T-helper 9 cell (primary cell): ENCODE measurements around the gene NOP9.
A peak's percentile ranks its signal among the peaks of the same experiment; 100 is the strongest.

ENCODE experiments used
- DNase-seq: peaks from one replicate; pipeline ENCODE4 v3.0.0-alpha.2; 2020
- total RNA-seq, 2 donors: gene quantifications; one replicate each; lab custom pipeline; 2026; lab: John Stamatoyannopoulos, UW

NOP9 gene
- total RNA-seq = 75.3 to 90.4 reads per million in 2 donors

DNA sequence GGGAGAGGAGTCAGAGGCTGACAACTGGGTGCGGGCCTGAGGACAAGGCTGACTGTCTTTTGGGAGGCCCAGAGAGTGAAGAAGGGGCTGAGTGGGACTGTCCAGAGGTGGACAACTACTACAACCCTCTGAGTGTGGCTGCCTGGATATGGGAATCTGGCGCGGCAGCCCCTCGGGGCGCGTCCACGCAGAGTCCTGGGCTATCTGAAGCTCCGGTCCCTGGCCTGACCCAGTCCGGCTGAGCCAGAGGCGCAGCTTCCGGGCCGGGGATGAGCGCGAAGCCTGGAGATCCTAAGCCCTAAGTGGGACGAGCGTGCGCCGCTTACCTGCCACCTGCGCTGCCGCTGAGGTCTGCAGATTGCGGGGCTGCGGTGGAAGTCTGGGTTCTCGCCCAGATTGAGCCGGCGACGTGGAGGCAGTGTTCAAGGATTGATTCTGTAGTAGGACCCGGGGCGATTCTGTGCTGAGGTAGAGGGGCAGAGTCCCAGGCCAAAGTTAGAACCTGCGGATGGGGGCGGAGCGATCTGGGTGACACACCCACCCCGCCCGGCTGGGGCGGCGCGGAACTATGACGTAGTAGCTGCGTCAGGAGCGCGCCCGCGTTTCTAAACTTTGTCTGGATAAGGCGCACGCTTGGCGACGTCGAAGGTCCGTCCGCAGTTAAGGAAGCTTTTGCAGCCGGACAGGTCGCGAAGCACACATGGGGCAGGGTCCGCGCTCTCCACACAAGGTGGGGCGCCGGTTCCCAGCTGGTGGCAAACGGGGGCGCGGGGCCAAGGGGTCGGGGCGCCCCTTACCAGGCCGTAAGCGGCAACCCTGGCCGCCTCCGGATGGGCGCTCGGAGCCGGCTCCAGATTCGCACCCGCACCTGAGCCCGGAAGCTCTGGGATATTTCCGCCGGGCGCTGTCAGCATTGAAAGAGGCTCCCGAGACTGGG is at the start of gene NOP9, which contains the start of gene DHRS1:
Gene NOP9 (plus strand): TSS at position 596 of the 937 bp plus-strand sequence. CDS start 105 bp downstream, at position 701.
Gene DHRS1 (minus strand): TSS at position 526 of the 937 bp plus-strand sequence. CDS start 674 bp downstream, outside the sequence.
- DNase-seq = peak; percentile 95

GRCh38 chr14:24250354-24250753 is 49.3 kb upstream of the NOP9 start:
- DNase-seq = no peak

DNA sequence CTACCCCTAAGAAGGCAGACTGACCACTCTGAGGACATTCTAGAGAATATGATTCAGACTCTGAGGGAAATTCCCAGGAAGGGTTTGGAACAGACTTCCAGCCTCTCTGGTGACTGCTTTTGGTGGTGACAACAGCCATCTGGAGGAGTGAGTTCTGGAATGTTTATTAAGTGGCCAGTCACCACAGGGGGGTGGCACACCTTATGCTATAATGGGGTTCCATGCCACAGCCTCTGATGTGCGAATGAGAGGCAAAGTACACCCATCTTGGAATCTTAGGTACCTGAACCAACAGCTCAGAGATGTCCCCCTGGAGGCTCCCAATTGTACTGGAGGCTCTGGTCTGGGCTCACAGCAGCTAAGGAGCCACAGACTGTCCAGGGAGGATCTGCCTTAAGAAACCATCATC is 47.8 kb upstream of the NOP9 start:
- DNase-seq = no peak

DNA sequence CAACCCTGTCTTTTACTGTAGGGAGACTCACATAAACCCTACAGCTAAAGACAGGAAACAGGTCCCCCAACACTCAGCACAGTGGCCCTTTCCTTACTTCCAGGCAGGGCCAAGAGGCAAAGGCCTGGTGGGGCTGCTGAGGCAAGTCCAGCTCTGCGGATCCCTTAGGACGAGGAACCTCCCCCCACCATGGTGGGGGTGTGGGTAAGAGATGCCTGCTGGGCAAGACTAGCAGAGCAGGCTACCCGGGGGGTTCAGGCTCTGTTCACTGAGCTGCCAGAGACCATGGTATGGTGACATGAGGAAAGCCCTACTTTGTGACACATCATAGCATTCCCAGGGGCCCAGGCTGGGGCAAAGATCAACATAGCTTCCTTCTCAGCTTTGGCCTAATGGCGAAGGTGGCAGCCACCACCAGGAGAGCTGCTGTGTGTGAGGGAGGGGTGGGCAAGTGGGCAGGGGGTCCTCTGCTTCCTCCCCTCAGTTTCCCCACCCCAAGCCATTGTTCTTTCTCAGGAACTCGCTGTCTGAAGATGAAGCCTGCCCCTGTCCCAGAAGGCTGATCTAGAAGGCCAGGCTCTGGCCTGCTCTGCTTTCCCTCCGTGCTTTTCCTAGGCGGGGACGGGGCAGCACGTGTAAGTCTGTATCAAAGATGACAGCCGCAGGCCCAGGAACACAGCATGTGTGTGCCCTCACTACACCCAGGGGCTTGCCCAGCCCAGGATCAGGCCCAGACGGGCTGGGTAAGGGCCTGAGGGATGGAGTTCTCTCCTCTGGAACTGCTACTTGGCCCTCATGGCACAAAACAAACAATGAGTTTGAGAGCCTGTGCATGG is 47.1 kb upstream of the NOP9 start:
- DNase-seq = no peak

GRCh38 chr14:24253936-24254335 is 45.7 kb upstream of the NOP9 start:
- DNase-seq = no peak

DNA sequence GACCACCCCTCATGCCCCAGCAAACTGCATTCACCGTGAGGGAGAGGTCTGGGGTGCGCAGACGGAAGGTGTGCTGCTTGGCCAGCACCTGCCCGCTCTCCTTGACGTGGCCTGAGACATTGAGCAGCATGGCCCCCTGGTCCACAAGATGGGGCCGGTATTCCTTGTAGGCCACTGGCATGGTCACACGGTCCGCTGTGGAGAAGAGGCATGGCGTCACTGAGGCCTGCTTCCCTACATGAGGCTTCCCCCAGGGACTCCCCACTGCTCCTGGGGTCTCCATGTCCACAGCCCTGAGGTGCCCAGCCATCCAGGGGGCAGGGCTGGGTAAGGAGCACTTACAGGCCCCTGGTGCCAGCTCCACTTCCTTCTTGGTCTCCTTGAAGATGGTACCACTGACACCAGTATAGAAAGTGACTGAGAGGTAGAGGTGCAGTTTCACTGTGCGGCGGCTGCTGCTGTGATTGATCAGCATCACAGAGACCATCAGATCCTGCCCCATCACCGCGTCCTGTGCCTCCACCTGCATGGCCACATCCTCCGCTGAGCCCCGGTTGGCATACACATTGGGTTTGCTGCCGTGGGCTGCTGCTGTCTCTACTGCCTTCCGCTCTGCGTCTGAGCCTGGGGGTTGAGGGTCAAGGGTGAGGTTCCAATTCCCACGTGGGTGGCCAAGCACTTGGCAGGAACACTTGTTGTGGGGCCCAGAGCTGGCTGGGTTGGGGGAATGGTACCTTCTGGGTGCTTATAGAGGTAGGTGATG is 44.8 kb upstream of the NOP9 start:
- DNase-seq = no peak

DNA sequence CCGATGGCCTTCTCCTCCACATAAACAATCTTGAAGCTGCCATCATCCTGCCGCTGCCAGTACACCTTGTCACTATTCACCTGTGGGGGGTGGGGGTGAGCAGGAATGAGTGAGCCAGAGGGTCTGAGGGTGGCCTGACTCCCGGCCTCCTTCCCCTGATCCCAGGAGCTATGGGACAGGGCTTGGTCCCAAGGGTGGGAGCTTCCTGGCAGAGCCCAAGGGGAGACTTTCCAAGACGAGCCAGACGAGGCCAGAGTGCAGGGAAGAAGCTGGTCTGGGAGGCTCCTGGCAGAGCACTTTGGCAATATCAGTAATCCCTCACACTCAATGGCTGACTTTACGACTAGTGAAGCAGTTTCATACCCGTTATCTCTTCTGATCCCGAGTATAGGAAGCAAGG is 44.2 kb upstream of the NOP9 start:
- no peak for DNase-seq

DNA sequence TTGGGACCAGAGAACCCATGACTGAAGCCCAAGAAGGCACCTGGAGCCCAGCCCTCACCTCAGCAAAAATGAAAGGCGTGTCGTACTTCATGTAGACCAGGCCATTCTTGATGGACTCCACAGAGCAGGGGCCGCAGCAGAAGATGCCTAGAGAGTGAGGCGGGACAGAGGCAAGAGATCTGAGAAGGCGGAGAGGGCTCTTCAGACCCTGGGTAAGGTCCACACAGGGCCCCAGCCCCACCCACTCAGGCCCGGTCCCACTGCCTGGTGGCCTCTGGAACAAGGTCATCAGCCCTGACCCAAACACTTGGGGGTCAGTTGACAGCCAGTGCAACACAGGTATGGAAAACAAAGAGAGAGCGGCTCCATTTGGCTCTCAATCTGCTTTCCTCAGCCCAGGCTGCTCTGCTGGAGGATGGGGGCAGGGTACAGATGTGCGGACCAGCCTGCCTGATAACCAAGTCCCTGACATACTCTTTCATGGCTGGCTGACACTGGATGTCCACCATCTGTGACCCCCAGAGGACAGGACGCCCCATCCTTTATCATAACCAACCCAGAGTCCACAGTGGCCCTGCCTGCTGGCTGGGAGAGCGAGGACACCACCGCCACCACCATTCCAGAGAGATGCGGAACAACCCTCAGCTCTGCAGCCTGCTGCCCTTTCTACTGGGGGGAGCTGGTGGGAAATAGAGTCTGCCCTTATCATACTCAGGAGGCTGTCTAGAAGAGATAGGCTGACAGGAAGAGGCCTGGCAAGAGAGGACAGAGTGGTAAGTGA is 43.5 kb upstream of the NOP9 start:
- no peak for DNase-seq

DNA sequence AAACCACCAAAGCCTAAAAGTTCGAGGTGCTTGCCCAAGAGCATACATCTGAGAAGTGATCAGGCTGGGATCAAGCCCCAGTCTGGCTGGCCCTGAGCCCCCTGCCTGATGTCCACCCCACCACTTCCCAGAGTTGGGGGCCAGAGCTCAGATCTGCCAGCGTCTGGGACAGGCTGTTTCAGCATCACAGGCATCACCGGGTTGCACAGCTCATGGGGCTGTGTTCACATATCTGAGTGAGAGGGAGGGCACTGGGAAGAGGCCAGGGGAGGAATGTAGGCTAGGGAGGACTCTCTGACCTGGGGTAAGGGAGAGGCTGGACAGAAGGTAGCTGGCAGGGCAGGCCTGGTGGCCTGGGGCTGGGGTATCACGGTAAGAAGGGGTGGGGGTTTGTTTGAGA is 42.7 kb upstream of the NOP9 start:
- DNase-seq = no peak

- no peak for DNase-seq
These were observed 41.5 kb upstream of the NOP9 start for GRCh38 chr14:24258119-24258518.

DNA sequence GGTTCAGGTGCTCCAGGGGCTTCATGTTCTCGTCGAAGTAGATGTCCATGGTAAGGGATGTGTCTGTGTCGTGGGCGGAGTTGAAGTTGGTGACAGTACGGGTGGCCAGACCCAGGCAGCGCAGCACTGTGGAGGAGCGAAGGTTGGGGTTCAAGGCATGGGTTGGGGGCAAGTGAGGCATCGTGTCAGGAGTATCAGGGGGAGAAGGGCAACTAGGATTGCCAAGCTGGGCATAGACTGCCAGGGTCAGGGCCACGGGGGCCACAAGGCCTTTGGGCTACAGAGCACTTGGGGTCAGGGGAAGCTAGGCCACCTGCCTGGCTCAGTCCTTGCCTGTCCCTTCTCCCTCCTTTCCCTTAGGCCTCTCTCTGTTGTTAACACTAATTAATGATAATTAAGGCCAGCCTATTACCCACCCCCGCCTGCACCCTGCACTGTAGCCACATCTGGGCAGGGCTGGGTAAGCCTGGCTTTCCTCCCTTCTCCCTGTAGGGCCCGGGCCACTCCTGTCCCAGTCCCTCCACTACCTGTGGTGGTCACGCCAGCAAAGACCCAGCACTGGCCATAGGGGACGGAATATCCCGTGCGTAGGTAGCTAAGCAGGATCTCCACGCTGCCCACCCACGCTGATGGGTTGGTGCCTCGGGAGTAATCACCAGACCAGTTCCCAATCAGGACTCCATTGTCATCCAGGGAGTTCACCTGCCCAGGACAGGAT is 40.9 kb upstream of the NOP9 start:
- DNase-seq = no peak

- DNase-seq = no peak
These were observed 40.2 kb upstream of the NOP9 start for GRCh38 chr14:24259282-24260025.

DNA sequence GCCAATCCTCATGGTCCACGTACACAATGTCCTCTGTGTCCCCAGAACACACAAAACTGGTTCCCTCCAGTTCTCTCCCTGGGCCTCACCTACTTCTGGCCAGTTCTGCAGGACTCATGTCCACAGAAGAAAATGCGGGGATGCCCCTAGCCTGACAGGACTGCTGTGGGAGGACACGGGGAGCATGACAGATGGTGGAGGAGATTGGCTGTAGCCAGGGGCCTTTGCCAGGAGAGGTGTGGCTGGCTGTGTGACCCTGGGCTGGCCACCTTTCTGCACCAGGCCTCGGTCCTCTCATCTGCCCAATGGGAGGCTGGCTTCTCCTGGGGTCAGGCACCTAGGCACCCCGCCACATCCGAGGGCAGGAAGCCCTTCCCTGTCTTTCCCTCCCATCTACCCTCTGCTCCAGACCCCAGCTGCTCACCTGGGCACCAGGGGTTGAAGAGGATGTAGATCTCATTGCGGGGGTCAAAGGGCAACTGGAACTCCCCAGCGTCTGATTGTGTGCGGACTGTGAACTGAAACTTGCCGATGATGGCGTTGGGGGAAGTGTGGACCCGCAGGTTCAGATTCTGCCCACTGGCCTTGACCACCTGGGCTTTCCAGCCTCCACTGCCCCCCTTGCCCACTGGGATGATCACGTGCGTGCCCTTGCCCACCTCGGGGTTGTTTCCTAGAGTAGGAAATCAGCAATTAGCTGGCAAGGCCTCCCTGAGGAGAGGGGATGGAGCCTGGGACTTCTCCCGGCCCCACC is 39.4 kb upstream of the NOP9 start:
- no peak for DNase-seq

DNA sequence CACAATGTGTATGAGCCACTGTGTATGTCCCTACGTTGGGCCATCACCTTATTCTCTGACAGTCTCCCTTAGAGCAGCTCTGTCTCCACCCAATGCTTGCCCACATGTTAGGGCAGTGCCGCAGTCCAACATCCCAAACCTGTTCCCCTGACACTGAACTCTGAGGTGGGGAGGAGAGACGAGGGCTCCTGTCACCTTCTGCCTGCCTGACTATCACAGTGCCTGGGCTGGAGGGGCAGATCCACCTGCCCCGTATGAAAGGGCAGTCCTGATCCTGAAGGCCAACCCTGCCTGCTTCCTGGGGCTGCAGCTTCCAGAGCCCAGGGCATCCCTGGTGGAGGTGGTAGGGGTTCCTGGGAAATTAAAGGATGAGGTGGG is 38.9 kb upstream of the NOP9 start:
- no peak for DNase-seq

DNA sequence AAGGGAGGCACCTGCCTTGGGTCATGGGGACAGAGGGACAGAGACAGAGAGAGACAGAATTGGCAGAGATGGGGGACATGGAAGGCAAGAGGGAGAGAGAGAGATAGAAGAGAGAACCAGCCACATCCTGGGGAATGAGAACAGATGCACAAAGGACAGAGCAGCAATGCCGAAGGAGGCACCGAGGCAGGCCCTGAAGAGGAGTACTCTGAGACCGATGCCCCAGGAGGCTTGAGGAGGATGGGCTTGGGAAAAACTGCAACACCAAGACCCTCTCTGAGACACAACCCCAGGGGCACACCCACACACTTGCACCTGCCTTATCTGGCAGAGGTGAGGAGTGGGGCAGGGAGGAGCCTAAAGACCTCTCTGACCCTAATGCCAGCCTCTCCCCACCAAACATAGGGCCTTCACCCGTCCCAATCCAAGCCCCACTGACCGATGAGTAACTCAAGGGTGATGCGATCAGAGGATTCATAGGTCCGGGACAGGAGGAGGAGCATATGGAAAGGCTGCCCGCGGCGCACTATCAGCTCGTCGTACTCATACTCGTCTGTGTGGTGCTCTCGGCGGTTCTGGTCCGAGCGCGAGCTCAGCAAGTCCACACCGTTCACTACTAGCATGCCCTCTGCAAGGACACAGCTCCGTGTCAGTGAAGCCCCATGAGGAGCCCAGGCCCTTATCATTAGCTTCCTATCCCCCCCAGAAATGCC is 38.2 kb upstream of the NOP9 start:
- DNase-seq = no peak

GRCh38 chr14:24261969-24262327 is 37.7 kb upstream of the NOP9 start:
- DNase-seq = no peak

GRCh38 chr14:24262821-24263733 is 36.6 kb upstream of the NOP9 start, which contains the start of gene TGM1:
Gene TGM1 (minus strand): TSS chr14:24263177. CDS start chr14:24262352, 825 bp downstream.
- no peak for DNase-seq

DNA sequence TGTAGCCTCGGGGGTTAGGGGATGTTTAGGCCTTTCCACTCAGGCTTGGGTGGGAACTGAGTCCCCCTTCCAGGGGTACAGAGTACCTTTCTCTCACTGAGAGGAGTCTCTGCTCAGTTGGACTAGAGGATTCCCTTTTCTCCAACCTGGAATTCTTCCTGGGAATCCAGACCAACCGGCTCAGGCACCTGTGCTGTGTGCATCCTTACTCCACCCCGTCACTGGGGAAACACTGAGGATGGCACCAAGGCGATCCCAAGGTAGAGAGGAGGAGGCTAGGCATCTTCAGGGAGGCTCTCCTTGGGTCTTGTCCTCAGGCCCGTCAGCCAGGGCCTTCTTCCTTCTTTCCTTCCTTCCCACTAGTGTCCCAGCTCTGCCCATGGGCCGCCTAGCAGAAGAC is 35.8 kb upstream of the NOP9 start:
- no peak for DNase-seq
